Endothelial cell of umbilical vein (primary cell): ENCODE data around the gene PLA2G5. TPM values are rescaled to one million over a fixed set of nuclear protein-coding genes. Genes with fewer than 3 reads are reported as not detected.
A peak's percentile ranks its signal among the peaks of the same experiment; 100 is the strongest.

Experiments
- BruUV-seq: library from RNA; stranded (reverse); fragments of 400-500 nt; replicated peaks from 2 replicates; lab custom pipeline; 2021; lab: Mats Ljungman, UMichigan
- CTCF ChIA-PET: fragments of 300-600, 350-600 bp; sonication (Branson Sonifier 250); formaldehyde crosslinking; loops from one replicate; lab custom pipeline; 2021; ENCODE audit warnings: antibody characterized with exemption, inconsistent platforms; lab: Charles Lee
- POLR2A ChIA-PET: fragments of 300-600, 350-600 bp; sonication (Branson Sonifier 250); formaldehyde crosslinking; loops from one replicate; lab custom pipeline; 2021; ENCODE audit warnings: antibody characterized with exemption, inconsistent platforms; lab: Charles Lee
- DNase-seq: peaks from one replicate; pipeline ENCODE4 v3.0.0-alpha.2; 2011; ENCODE audit warnings: low read depth, low spot score
- FAIRE-seq: peaks from 2 replicates; lab custom pipeline; 2011; peaks lifted over from hg19 to GRCh38; lab: Jason Lieb, UNC
- H2AFZ ChIP-seq: 2 replicates; pipeline ENCODE4 v1.6.0; 2012; ENCODE audit warnings: low read depth, low read length, control low read depth, inconsistent platforms
- H3K27ac ChIP-seq: 2 replicates; pipeline ENCODE4 v1.5.1; 2011; ENCODE audit warnings: low read depth, mild to moderate bottlenecking, control low read depth, low read length, moderate library complexity; ENCODE audit not compliant: insufficient read depth
- H3K27me3 ChIP-seq, 2 experiments: 2 replicates each; pipeline versions ENCODE4 v1.6.0 to v1.6.1; 2011; ENCODE audit warnings: low read length in 2 of 2, mixed read lengths in 1 of 2; ENCODE audit not compliant: control insufficient read depth in 2 of 2, insufficient read depth in 2 of 2
- H3K36me3 ChIP-seq, 2 experiments: 2 replicates in 1 of 2; 3 replicates in 1 of 2; pipeline ENCODE4 v1.5.1; 2011; ENCODE audit warnings: low read length in 2 of 2, mild to moderate bottlenecking in 1 of 2, moderate library complexity in 1 of 2; ENCODE audit not compliant: control insufficient read depth in 2 of 2, insufficient read depth in 2 of 2; ENCODE audit errors: extremely low read depth in 1 of 2
- H3K4me1 ChIP-seq: 3 replicates; pipeline ENCODE4 v1.5.1; 2011; ENCODE audit warnings: mild to moderate bottlenecking, low read length; ENCODE audit not compliant: control insufficient read depth, insufficient read depth; ENCODE audit errors: extremely low read depth
- H3K4me2 ChIP-seq: 2 replicates; pipeline ENCODE4 v1.6.1; 2011; ENCODE audit warnings: low read length, control low read depth, mixed read lengths; ENCODE audit not compliant: insufficient read depth
- H3K4me3 ChIP-seq, 3 experiments: fragments of 200-600 bp in 1 of 3; sonication (generic), shearing (Covaris generic) in 1 of 3; replicated peaks in 1 of 3; 2 replicates each; pipeline ENCODE4 v1.5.1; 2011 to 2016; ENCODE audit warnings: control low read depth in 3 of 3, low read length in 3 of 3, mild to moderate bottlenecking in 2 of 3, inconsistent platforms in 1 of 3, low read depth in 1 of 3, moderate library complexity in 1 of 3; ENCODE audit not compliant: insufficient read depth in 1 of 3
- H3K79me2 ChIP-seq: 2 replicates; pipeline ENCODE4 v1.6.0; 2012; ENCODE audit warnings: low read length, inconsistent platforms; ENCODE audit not compliant: control insufficient read depth, insufficient read depth
- H3K9ac ChIP-seq: replicated peaks from 2 replicates; pipeline ENCODE3; 2011; ENCODE audit warnings: low read length, control low read depth; ENCODE audit not compliant: insufficient read depth; ENCODE audit errors: extremely low read depth
- H3K9me1 ChIP-seq: replicated peaks from 3 replicates; pipeline ENCODE4 v1.6.0; 2011; ENCODE audit warnings: mild to moderate bottlenecking, low read length; ENCODE audit not compliant: control insufficient read depth, insufficient read depth; ENCODE audit errors: extremely low read depth
- H3K9me3 ChIP-seq: replicated peaks from 2 replicates; pipeline ENCODE4 v1.5.1; 2012; ENCODE audit warnings: low read length, inconsistent platforms; ENCODE audit not compliant: control insufficient read depth, insufficient read depth
- H4K20me1 ChIP-seq: replicated peaks from 2 replicates; pipeline ENCODE3; 2011; ENCODE audit warnings: mild to moderate bottlenecking, low read length; ENCODE audit not compliant: control insufficient read depth, insufficient read depth; ENCODE audit errors: extremely low read depth
- EZH2 ChIP-seq: IDR thresholded peaks from 2 replicates; pipeline ENCODE4 v1.6.1; 2012; ENCODE audit warnings: borderline replicate concordance, low read depth, mild to moderate bottlenecking, moderate library complexity, low read length, inconsistent platforms; ENCODE audit not compliant: severe bottlenecking
- JUN ChIP-seq: IDR thresholded peaks from 2 replicates; pipeline ENCODE4 v1.6.1; 2011; ENCODE audit warnings: borderline replicate concordance, low read depth; ENCODE audit not compliant: insufficient read length, insufficient read depth
- MAX ChIP-seq: IDR thresholded peaks from 2 replicates; pipeline ENCODE4 v1.6.1; 2011; ENCODE audit not compliant: insufficient read depth, insufficient read length
- MYC ChIP-seq: IDR thresholded peaks from one replicate; pipeline ENCODE4 v1.6.1; 2011; ENCODE audit warnings: mild to moderate bottlenecking, low read depth, low read length
- POLR2A ChIP-seq: IDR thresholded peaks from 2 replicates; pipeline ENCODE4 v1.6.1; 2012; ENCODE audit warnings: low read depth, mild to moderate bottlenecking, control low read depth, low read length
- POLR2AphosphoS5 ChIP-seq: IDR thresholded peaks from 2 replicates; pipeline ENCODE4 v1.6.1; 2012; ENCODE audit warnings: low read depth, mild to moderate bottlenecking, control low read depth, low read length, moderate library complexity; ENCODE audit not compliant: insufficient read depth
- dilution Hi-C: fragments of 300-500 bp; cut with MboI; formaldehyde crosslinking; loops from one replicate; pipeline ENCODE4 v1.15.0; 2019; ENCODE audit warnings: low sequenced_read_pairs; ENCODE audit not compliant: extremely low pct_ligation_motif_present
- intact Hi-C: fragments of 100-400 bp; cut with micrococcal nuclease; formaldehyde crosslinking; loops from one replicate; pipeline ENCODE4 v1.10.0; 2022
- polyA plus RNA-seq, 4 experiments: library from polyadenylated mRNA; depleted of rRNA in 3 of 4; stranded (reverse) in 3 of 4; unstranded in 1 of 4; fragments of >200 nt; gene quantifications; 2 replicates each; pipeline versions ENCODE4 v1.2.1 to v1.2.3, GENCODE V29; 2011 to 2012; ENCODE audit warnings: missing spikeins in 1 of 4
- total RNA-seq: library from RNA; stranded (reverse); gene quantifications from 2 replicates; pipeline ENCODE4 v1.2.3, GENCODE V29; 2021

PLA2G5 gene
- total and polyA plus RNA-seq, 2 donors (not counting 3 experiments of a cell fraction or from before 2014, with no cell fraction given), result 0.06 TPM; not detected in 1

GRCh38 chr1:20080441-20081352, 10.7 kb downstream of the PLA2G5 start:
- dilution Hi-C loops, result no loop called here
- intact Hi-C loops, result no loop called here
- DNase-seq (peak; percentile 30), FAIRE-seq (peak; percentile 40)
- H4K20me1 ChIP-seq, result no peaks in the 10 kb centered on the region
- no peak overlapping the region for H3K27ac ChIP-seq
- TF ChIP-seq MYC (no peak), MAX (no peak), EZH2 (no peak), POLR2A (no peak), JUN (no peak), POLR2AphosphoS5 (no peak)
- H3K36me3 ChIP-seq, result no peaks in the 10 kb centered on the region
- no peak overlapping the region for H3K9ac ChIP-seq
- no peaks in the 10 kb centered on the region for H3K9me3 ChIP-seq
- ChIA-PET POLR2A (interaction anchor here (0.6 kb wide), 1 partner anchor 124 kb away, joined by 5 read pairs; no protein-coding TSS in a partner anchor), CTCF (interaction anchor here (0.9 to 1.2 kb wide), 2 partner anchors 12 to 92 kb away, joined by 3 read pairs; no protein-coding TSS in a partner anchor)
- H3K4me3 ChIP-seq, result no peak overlapping the region
- no TSS peak for BruUV-seq
- no peaks in the 10 kb centered on the region for H3K9me1 ChIP-seq
- no peaks in the 10 kb centered on the region for H3K27me3 ChIP-seq
- H3K4me1 ChIP-seq, result peaks cover 6% of the 10 kb centered on the region
- H2AFZ ChIP-seq, result peak overlapping the region; percentile 21
- no peaks in the 10 kb centered on the region for H3K79me2 ChIP-seq
- H3K4me2 ChIP-seq, result no peak overlapping the region
